ENCODE results near the gene DHX29.

- no peak for TF ChIP-seq CTCF (IDR thresholded peaks at IDR 0.05; ENCODE audit: low read depth, low read length, missing input control)
- TF ChIP-seq, protein P1, sequence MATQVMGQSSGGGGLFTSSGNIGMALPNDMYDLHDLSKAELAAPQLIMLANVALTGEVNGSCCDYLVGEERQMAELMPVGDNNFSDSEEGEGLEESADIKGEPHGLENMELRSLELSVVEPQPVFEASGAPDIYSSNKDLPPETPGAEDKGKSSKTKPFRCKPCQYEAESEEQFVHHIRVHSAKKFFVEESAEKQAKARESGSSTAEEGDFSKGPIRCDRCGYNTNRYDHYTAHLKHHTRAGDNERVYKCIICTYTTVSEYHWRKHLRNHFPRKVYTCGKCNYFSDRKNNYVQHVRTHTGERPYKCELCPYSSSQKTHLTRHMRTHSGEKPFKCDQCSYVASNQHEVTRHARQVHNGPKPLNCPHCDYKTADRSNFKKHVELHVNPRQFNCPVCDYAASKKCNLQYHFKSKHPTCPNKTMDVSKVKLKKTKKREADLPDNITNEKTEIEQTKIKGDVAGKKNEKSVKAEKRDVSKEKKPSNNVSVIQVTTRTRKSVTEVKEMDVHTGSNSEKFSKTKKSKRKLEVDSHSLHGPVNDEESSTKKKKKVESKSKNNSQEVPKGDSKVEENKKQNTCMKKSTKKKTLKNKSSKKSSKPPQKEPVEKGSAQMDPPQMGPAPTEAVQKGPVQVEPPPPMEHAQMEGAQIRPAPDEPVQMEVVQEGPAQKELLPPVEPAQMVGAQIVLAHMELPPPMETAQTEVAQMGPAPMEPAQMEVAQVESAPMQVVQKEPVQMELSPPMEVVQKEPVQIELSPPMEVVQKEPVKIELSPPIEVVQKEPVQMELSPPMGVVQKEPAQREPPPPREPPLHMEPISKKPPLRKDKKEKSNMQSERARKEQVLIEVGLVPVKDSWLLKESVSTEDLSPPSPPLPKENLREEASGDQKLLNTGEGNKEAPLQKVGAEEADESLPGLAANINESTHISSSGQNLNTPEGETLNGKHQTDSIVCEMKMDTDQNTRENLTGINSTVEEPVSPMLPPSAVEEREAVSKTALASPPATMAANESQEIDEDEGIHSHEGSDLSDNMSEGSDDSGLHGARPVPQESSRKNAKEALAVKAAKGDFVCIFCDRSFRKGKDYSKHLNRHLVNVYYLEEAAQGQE (IDR thresholded peaks at IDR 0.05) = no peak
- TF ChIP-seq MAX (IDR thresholded peaks at IDR 0.05) = no peak
- no peak for TF ChIP-seq FOXA1 (IDR thresholded peaks at IDR 0.05)
- no peak for TF ChIP-seq RAD21 (IDR thresholded peaks at IDR 0.05)
- TF ChIP-seq YY1 (IDR thresholded peaks at IDR 0.05) = no peak
- TF ChIP-seq JUND (IDR thresholded peaks at IDR 0.05) = no peak
Measured at GRCh38 chr5:55325621-55326020, 18.1 kb upstream of the DHX29 start.

Measured in liver (tissue), 3 donors.